Panc1 (cell line): Measurements from ENCODE around the gene CCDC137.

Experiments used
- CTCF ChIP-seq: fragments of 450-650 bp; IDR thresholded peaks from 2 replicates; pipeline ENCODE4 v1.5.1; 2017; ENCODE audit warnings: mild to moderate bottlenecking
- REST ChIP-seq, 2 experiments: IDR thresholded peaks; 2 replicates each; pipeline ENCODE4 v1.6.1; 2011 to 2012; ENCODE audit warnings: low read depth in 2 of 2, control low read depth in 1 of 2, low read length in 1 of 2, mild to moderate bottlenecking in 1 of 2, moderate library complexity in 1 of 2; ENCODE audit not compliant: insufficient read depth in 1 of 2

GRCh38 chr17:81641825-81642489 is 24.6 kb upstream of the CCDC137 start:
- TF ChIP-seq CTCF = no peak
- TF ChIP-seq REST (IDR thresholded peaks at IDR 0.05; ENCODE audit: insufficient read depth in 1 of 2, low read depth in 2 of 2, low read length in 1 of 2) = no peak
